ENCODE data around the gene ZNF407.
"Not testable (repeated sequence)": the region's sequence is repeated elsewhere in the genome, so short reads cannot be mapped to it uniquely, and the experiment has no call there.

The ZNF407 gene

DNA sequence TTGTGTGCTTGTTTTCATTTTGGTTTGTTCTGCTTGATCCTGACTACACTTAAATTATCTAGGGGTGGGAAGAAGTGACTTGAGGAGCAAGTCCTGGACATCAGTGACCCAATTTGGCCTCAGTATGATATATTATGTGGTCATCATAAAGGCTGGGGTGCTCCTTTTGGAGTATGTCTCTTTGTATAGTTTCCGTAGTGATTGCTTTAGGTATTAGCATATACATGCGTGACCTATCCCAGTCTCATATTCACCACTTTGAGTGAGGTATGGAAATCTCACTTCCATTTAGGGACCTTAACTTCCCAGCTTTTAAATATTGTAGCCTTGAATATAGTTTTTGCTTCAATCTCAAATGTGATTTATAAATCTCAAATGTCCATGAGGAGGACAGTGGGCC is 370.3 kb downstream of the ZNF407 start:
- DNase-seq (ENCODE audit: low read depth) = no peak

DNA sequence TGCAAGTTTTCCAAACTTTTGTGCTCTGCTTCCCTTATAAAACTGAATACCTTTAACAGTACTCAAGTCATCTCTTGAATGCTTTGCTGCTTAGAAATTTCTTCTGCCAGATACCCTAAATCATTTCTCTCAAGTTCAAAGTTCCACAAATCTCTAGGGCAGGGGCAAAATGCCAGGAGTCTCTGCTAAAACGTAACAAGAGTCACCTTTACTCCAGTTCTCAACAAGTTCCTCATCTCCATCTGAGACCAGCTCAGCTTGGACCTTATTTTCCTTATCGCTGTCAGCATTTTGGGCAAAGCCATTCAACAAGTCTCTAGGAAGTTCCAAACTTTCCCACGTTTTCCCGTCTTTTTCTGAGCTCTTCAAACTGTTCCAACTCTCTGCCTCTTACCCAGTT is 373.7 kb downstream of the ZNF407 start:
- not testable (repeated sequence) for DNase-seq (ENCODE audit: low read depth)

DNA sequence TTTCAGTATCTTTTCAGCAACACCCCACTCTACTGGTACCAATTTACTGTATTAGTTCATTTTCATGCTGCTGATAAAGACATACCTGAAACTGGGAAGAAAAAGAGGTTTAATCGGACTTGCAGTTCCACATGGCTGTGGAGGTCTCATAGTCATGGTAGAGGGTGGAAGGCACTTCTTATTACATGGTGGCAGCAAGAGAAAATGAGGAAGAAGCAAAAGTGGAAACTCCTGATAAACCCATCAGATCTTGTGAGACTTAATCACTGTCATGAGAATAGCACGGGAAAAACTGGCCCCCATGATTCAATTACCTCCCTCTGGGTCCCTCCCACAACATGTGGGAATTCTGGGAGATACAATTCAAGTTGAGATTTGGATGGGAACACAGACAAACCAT is 374.1 kb downstream of the ZNF407 start:
- not testable (repeated sequence) for DNase-seq (ENCODE audit: low read depth)

DNA sequence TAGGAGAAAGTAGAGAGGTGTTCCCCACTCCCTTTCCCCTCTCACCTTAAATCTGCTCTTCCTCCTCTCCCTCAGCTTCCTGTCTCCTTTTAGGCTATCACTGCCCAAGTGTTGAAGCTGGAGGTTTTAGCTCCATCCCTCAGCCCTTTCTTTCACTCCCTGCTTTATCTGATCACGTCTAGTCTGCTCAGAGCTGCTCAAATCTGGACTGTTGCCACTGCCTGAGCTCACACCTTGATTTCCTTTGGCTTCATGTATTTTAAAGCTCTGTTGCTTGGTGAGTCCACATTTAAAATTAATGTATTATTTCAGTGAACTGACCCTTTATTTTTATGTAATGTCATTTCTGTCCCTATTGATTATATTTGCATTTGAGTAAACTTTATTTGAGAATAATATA is 374.7 kb downstream of the ZNF407 start:
- DNase-seq (ENCODE audit: low read depth) = no peak

DNA sequence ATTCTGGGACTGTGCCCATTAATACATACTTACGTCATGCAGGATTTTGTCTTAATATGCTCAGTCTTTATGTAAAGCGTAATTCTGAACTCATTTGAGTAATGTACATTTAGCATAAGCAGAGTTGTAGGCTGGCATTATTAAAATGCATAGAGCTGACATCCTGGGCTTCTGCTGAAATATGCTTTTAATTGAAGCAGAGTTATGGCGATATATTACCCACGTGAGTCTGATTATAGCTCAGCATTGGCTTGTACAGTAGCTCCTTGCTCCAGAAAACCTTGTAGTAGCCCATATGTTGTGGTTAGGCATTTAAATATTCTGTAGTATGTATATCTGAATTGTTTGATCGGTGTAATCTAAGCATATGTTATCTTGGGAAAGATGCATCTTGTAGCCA is 377.3 kb downstream of the ZNF407 start:
- no peak for DNase-seq (ENCODE audit: low read depth)

DNA sequence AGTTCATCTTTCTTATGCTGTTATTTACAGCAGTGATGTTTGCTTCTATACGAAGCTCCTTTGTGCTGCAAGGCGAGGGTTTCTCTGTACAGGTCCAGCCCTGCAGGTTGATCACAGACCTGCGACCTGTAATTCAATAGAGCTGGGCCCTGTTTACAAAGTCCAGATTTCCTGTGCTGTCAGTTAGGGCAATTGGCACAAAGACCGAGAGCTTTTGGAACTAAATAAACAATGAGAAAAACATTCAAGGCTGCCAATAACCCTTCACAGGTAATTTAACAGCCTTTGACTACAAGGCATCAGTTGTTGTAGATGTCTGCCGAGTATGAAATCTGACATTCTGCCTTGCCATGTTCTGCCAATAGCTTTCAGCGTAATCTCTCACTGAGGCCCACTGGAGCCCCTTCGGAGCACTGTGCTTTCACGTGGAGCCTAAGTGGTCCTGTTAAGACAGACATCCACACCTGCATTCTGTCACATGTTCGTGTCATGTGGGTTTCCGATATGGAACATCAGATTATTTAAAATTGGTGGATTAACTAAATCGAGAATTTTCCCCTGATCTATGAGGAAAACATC is 378.8 kb downstream of the ZNF407 start:
- DNase-seq (ENCODE audit: low read depth) = no peak

DNA sequence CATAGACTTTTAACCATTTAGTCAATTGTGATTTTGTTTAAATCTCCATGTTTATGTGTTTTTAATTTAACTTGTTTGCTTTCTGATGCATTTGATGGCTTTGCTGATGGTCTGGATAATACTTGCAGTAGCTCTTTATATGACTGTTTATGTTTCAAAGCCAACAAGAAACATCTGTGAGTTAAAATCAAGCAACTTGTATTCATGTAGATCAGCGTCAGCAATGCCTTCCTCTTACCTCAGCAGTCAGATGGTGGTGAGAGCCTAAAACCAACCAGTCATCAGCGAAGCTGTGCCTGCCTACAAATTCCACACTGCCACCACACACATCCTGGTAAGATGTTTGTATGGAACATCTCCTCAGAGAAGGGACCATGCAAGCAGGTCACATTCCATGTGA is 379.4 kb downstream of the ZNF407 start:
- no peak for DNase-seq (ENCODE audit: low read depth)

DNA sequence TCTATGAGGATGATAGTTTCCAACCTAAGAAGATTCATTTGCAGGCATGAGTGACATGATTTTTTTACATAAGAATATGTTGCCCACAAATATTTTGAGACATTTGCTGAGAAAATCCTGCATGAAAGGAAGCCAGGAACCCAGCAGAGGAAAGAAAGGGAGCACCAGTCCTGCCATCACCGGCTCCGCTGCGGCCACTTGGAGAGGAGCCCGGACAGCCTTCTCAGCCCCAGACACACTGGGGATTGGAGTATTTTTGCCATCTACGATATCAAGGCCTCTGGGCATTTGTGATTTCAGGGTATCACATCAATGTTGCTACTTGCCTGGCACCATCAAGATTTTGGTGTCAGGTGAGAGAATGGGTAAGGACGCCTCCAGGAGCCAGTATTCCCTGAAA is 383.0 kb downstream of the ZNF407 start:
- DNase-seq (ENCODE audit: low read depth) = no peak

DNA sequence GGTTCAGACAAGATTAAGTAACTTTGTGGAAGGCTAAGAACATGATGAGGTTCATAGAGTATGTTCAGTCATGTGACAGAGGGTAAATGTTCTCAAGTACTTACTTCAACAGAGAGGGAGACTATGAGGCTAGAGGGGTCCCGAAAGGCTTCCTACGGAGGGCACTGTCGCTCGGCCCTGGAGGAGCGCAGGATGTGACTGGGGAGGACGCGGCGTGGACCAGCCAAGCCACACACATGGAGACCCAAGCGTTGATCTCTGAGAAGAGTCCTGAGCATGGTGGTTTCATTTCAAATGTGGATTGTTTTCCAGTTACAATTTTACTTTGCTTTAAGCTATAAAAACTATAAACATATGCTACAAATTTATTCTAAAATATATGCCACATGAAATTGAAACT is 383.8 kb downstream of the ZNF407 start:
- DNase-seq (ENCODE audit: low read depth) = no peak

DNA sequence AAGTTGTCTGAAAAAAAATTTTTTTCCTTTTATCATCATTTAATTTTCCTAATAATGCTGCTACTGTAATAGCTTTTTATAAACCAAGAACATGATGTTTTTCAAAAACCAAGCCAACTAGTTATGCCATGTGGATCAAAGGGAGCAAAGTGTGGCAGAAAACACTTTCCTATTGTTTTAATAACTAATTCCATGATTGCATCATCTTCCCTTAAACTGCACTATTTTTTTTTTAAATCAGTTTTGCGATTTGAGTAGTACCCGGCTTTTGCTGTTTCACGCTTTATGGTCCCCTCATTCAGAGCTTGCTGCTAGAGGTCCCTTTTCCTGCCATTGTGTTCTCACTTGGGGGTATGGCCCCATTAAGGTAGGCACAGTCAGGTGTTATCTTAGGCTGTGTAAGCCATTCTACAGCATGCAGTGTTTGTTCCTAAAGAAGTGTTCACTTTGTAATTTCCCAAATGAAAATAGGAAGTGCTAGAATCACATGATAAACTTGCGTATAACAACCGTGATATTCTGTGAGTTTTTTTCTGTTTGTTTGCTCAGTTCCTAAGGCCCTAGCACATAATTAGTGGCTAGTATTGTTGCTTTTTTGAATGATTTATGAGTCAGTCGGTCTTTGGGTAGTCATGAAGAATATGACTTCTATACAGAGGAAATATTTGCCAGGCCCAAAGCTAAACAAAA is 385.4 kb downstream of the ZNF407 start:
- DNase-seq (ENCODE audit: low read depth) = no peak

DNA sequence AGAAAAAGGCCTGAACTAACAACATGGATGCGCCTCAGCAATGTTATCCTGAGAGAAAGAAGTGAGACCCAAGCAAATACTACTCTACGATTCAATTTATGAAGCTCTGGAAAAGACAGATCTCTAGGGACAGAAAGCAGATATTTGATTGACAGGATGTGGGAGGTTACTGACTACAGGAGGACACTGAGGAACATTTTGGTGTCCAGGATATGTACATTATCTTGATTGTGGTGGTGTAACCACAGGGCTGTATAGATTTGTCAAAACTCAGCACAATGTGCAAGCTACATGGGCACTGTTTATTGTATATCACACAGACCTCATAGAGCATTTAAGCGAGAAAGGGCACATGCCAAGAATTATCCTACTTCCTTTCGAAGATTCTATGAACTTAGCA is 391.5 kb downstream of the ZNF407 start:
- DNase-seq (ENCODE audit: low read depth) = no peak

DNA sequence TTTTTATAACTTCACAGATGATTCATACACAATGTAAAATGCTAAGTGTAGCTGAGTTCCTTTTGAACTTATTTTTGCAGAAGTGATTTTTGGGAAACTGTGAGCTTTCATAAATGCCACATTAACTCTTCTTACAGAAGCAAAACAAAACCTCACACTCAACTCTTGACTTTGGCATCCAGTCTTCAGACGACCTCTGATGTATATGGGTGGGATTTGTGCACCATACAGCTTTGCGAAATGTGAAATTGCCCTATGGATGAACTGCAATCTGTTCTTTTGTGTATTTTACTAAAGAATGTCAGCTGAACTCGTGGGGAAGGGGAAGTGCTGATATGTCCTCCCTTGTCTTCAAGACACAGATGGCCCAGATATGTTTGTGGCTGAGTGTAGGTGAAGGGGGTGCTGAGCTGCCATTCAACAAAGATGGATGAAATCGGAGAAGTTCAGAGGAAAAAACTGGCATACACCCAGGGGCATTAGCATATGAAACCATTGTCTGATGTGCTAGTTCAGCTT is 393.0 kb downstream of the ZNF407 start:
- DNase-seq (ENCODE audit: low read depth) = no peak

DNA sequence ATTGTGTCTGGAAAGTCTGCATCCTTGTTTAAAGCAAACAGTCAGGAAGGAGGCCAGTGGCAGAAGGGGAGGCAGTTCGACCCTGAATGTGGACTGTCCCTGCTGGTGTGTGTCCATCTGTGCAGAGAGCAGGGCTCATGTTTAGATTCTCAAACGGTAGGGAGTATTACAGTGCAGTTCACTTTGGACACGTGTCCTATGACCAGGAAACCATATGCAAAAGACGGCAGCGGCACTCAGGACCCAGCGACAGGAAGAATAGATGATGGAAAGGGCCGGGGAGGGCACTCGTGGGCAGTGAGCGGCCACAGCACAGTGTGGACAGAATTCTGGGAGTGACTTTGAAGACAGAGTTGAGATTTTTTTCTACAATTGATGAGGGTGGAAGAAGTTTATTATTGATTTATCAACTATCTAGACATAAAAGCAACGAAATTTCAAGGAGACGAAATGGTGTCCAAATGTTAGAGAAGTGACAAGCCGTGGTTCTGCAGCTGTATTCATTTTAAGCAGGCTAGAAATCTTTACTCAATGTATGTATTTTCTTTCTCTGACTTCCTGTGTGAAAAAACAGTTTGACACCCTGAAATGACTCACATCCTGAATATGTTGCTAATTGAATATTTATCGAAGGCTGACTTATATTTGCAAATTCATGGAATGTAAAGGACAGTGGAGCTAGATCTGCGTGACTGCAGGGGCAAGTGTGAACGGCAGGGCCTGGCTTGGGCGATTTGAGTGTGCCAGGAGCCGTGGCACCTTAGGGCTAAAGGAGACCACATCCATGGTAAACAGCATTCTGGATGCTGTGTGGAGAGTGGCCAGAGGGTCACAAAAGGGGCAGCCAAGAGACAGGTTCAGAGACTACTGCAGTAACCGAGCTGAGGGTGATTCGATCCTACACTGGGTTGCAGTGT is 397.1 kb downstream of the ZNF407 start:
- peak; percentile 20 for DNase-seq (ENCODE audit: low read depth)

DNA sequence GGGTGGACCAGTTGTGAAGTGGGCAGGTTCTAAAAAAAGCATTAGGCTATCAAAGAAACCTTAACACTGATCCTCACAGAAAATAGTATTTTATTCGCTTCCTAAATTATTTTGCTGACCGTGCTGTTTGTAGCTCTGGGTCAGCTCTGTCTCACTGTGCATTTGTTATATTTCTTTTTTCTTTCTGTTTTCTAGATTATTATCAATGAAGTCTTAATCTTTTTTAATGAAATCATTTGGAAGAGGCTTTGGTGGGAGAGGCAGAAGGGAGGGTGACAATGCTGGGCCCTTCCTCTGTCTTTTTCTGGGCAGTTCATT is 397.7 kb downstream of the ZNF407 start:
- no peak for DNase-seq (ENCODE audit: low read depth)

DNA sequence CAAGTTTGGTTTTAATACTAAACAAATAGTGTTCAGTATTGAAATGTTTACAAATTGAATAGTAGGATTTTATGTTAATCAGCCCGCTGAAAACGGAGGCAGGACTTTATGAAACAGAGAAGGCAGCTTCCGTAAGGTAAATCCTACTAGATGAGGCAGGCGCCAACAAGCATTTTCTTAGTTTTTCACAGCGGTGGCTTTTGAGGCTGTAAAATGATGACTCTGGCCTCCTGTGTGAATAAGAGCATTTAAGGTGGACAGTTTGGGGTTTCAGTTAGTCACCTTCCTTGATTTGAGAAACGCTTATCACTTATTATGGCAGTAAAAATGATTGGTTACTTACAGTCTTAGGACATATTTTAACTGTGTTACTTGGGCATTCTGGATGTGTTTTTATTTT is 398.4 kb downstream of the ZNF407 start:
- DNase-seq (ENCODE audit: low read depth) = no peak

DNA sequence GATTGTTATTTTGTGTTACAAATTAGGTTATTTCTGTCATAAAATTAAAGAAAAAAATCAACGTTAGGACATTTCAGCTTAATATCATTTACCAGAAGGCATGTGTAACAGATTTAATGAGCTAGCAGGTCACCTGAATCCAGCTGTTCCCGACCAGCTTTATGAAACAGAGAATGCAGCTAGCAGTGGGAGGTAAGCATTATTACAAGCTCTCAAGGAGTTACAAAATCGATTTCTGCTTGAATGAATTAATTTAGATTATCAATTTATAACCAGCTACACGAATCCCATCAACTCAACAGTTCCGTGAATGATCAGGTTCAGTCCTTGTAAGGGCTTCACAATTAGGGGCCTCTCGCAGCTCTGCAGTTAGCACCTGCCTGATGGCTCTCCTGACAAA is 399.3 kb downstream of the ZNF407 start:
- DNase-seq (ENCODE audit: low read depth) = no peak

DNA sequence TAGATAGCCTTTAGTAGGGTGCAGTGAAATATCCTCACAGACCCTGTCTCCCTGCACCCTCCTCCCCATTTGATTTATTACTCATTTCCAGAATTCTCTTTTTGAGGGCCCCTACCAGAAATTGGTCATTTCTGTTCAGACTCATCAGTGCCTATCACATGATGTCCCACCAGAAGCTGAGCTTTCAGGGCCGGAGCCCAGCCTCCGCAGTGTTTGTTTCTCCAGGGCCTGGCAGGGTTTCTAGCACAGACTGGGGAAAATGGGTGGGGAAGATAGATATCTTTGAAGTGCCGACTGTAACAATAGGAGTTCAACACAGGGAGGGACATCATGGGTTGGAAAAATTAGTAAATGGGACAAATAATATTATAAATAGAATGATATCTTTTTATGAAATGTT is 403.2 kb downstream of the ZNF407 start:
- no peak for DNase-seq (ENCODE audit: low read depth)

DNA sequence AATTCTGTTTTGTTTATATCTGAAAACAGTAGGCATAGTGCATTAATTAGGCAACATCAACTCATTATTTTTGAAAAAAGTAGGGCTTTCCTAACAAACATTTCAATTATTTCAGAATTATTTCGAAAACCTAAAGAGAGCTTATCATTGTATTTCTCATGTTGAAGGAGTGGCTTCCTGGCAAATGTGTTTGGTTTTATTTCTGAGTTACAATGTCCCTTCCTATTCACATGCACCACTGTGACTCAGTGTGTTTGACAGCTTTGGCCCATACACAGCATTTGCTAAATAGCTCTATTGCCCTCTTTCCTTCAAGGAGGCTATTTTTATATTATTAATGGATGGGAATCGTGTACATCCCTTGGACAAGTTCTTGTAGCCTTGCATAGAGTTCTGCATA is 405.4 kb downstream of the ZNF407 start:
- no peak for DNase-seq (ENCODE audit: low read depth)

DNA sequence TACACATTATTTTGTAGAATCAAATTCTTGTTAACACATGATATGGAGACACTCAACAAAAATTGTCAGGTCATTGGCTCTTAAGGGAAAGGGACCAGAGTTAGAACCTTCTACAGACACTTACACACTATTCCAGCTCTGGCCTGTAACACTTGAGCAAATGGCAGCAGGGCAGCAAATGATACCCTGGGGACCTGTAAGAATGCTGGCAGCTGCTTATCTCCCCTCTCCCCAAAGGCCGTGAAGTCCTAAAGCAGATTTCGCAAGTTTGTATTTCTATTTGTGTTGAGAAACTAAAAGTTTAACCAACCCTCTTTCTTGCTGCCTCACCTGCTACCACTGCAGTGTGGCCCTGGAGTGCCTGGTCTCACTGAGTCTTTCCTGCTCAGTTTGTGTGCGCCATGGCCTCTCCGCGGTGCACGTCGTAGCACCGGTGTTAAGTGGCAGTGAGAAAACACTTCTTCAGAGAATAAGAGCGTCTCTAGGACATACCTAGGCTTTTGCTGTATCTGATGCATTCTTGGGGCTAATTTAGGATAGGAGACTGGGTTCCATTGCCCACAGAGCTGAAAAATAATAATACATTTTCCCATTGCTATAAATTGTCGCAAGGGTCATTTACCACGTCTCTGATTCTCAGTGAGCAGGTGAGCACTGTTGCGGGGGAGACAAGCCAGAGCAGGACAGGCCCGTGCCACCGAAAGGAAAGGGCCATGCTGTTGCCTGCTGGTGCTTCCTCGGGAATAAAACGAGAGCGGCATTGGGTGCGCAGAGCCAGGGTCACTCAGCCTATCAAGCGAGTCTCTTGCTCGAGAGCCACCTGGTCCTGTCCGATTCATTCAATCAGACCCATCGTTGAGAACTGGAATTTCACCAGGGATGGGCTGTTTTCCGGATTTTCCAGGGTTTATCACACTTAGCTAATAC is 406.4 kb downstream of the ZNF407 start:
- DNase-seq (ENCODE audit: low read depth) = no peak

DNA sequence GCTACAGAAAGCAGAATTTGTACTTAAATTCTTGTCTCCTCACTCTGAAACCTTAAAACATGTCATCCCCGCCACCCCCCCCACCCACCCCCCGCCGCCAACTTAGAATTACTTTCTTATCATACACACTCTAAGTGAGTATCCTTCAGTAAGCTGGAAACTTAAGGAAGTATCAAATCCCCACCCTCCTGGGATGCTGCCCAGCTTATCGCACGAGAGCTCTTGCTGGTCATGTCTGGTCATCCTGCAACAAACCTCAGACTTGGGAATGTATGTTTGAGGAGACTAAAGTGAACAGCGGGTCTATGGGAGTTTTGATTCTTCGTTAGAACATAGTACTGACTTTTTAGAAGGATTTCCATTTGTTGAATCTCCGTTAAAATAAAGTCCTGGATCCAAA is 408.0 kb downstream of the ZNF407 start:
- DNase-seq (ENCODE audit: low read depth) = no peak

DNA sequence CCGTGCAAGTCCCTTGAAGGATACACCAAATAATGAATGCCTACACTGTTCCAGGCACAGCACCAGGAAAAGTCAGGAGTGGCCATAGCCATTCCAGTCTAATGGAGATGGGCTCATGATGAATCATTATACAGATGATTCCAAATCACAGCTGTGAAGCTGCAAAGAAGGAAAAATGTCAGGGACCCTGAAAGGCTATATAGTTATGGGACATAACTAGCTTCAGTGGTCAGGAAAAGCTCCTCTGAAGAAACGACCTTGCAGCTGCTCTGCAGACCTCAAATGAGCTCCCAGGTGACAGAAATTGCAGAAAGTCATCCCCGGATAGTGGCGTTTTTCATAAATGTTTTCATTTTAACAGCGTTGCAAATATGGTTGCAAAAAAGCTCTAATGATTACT is 410.5 kb downstream of the ZNF407 start:
- no peak for DNase-seq (ENCODE audit: low read depth)

DNA sequence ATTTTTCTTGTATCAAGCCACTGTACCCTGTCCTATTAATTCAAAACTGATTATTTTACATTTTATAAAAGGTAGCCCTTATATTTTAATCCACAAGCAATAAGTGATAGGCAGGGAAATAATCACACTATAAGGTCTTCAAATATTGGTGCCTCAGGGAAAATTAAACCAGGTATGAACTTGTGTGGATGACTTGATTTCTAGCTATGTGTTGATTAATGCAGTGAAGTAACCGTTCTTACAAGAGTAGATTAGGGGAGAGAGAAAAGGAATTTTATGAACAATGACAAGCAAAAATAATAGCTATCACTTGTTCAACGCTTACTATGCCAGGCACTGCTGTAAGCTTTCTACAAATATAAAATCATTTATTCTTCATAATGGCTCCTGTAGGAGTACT is 411.6 kb downstream of the ZNF407 start:
- DNase-seq (ENCODE audit: low read depth) = no peak

Measured in HS-5 (cell line).